PC-3 (cell line): ENCODE results near the gene PFKFB3.

ENCODE experiments used
- CTCF ChIP-seq: fragments of 300-600 bp; sonication (generic); conservative IDR thresholded peaks from 2 replicates; pipeline ENCODE4 v1.5.1; 2017; ENCODE audit warnings: antibody characterized with exemption, low read depth, mild to moderate bottlenecking, low read length
- EZH2 ChIP-seq: fragments of 300-600 bp; sonication (generic); IDR thresholded peaks from one replicate; pipeline ENCODE4 v1.6.1; 2017; ENCODE audit warnings: antibody characterized with exemption, mild to moderate bottlenecking, low read length; ENCODE audit not compliant: unreplicated experiment

- TF ChIP-seq CTCF (no peak), EZH2 (no peak)
Observed at GRCh38 chr10:6250745-6251144, 48.0 kb downstream of the PFKFB3 start.
